Erythroblast (primary cell): ENCODE measurements around the gene HSFX3.
"Not testable (repeated sequence)": the region's sequence is repeated elsewhere in the genome, so short reads cannot be mapped to it uniquely, and the experiment has no call there.

Experiments
- GATA1 ChIP-seq: IDR thresholded peaks from 2 replicates; pipeline ENCODE4 v1.6.1; 2011; ENCODE audit warnings: low read depth, mild to moderate bottlenecking, control low read depth, low read length, moderate library complexity
- POLR2A ChIP-seq: IDR thresholded peaks from 2 replicates; pipeline ENCODE4 v1.6.1; 2011; ENCODE audit warnings: mild to moderate bottlenecking, low read length

- TF ChIP-seq POLR2A, GATA1: not testable (repeated sequence)
Observed at GRCh38 chrX:149534926-149535602, 14.7 kb downstream of the HSFX3 start.
